Measurements from ENCODE around the gene KCNT2. TPM values are rescaled to one million over a fixed set of nuclear protein-coding genes. Genes with fewer than 3 reads are reported as not detected.
"Not testable (repeated sequence)": the region's sequence is repeated elsewhere in the genome, so short reads cannot be mapped to it uniquely, and the experiment has no call there.

KCNT2 gene
- total RNA-seq, 5 donors from 2014 or later (not counting 1 experiment from before 2014, with no cell fraction given): 0.07 TPM; not detected in 4

DNA sequence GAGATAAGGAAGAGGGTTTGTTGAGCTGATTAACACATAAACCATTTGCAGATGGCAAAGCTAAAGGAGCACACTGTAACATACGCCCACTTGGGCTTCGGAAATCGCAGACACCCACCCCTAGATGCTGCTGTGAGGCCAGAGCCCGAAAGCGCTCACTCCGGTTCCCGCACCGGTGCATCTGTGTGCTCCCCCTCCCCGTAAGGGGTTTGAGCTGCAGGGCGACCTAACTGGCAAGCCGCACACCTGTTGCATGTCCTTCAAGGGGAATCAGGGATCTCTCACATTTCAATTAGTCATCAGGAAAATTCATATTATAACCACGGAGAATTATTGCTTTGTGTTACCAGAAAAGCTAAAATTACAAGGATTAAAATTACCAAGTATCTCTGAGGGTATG is 42.2 kb upstream of the KCNT2 start:
- H3K36me3 ChIP-seq (ENCODE audit: control insufficient read depth in 2 of 2, extremely low read depth in 1 of 2, insufficient read depth in 1 of 2, low read length in 1 of 2): no peaks in the 10 kb centered on the region
- H3K4me3 ChIP-seq (ENCODE audit: control insufficient read depth in 1 of 2, extremely low read depth in 1 of 2, low read length in 1 of 2): no peak overlapping the region
- H3K27me3 Mint-ChIP-seq: peaks cover 0 to 4% of the 10 kb centered on the region in 2 donors
- no peaks in the 10 kb centered on the region for H3K36me3 Mint-ChIP-seq
- ChIA-PET POLR2A (no interaction called here), CTCF (interaction anchor here in 1 of 2 donors (0.9 kb wide), 1 partner anchor 494 kb away, joined by 3 read pairs; no protein-coding TSS in a partner anchor)
- H3K27ac Mint-ChIP-seq: peak overlapping the region in 1 of 2 donors; percentile 34
- DNase-seq: no peak
- H3K4me1 ChIP-seq (ENCODE audit: control insufficient read depth in 1 of 2, extremely low read depth in 1 of 2, insufficient read depth in 2 of 2, low read length in 2 of 2): peaks cover 4 to 9% of the 10 kb centered on the region in 2 experiments
- no peaks in the 10 kb centered on the region for H3K9me3 Mint-ChIP-seq
- H3K27me3 ChIP-seq (replicated peaks in 1 of 2; ENCODE audit: control insufficient read depth in 2 of 2, extremely low read depth in 1 of 2, insufficient read depth in 2 of 2, low read length in 1 of 2): no peaks in the 10 kb centered on the region
- no peak overlapping the region for H3K27ac ChIP-seq (ENCODE audit: low read length)
- WGBS (ENCODE audit: insufficient coverage): 92% methylated on average over 9 of the region's 12 CpGs
- H3K4me3 Mint-ChIP-seq: no peak overlapping the region
- H3K9me3 ChIP-seq: no peaks in the 10 kb centered on the region
- H3K4me1 Mint-ChIP-seq: peaks cover 8 to 31% (median 20%) of the 10 kb centered on the region in 3 donors
- ATAC-seq (replicated peaks in 1 of 4): no peak

DNA sequence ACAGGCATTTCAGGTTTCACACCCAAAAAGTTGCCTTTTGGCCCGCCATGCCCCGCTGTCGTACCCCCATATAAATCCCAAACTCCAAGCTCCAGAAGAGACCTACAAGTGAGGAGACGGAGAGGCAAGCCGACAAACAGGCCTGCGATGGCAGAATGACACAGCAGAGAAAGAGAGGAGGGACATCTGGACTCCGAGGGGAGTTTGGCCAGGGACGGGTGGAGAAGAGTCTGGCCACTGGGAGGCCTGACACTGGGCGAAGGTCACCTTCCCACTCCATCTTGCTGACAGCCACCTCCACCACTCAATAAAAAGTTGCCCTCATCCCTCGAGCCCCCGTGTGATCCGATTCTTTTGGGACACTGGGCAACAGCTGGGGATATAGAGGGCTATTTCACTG is 41.8 kb upstream of the KCNT2 start:
- ChIA-PET POLR2A (no interaction called here), CTCF (interaction anchor here in 1 of 2 donors (0.9 kb wide), 1 partner anchor 494 kb away, joined by 3 read pairs; no protein-coding TSS in a partner anchor)
- Histone ChIP-seq H3K36me3 (ENCODE audit: control insufficient read depth in 2 of 2, extremely low read depth in 1 of 2, insufficient read depth in 1 of 2, low read length in 1 of 2) (no peaks in the 10 kb centered on the region), H3K4me3 (ENCODE audit: control insufficient read depth in 1 of 2, extremely low read depth in 1 of 2, low read length in 1 of 2) (no peak overlapping the region), H3K4me1 (ENCODE audit: control insufficient read depth in 1 of 2, extremely low read depth in 1 of 2, insufficient read depth in 2 of 2, low read length in 2 of 2) (peaks cover 4 to 9% of the 10 kb centered on the region in 2 experiments), H3K27ac (ENCODE audit: low read length) (no peak overlapping the region), H3K9me3 (no peaks in the 10 kb centered on the region), H3K27me3 (replicated peaks in 1 of 2; ENCODE audit: control insufficient read depth in 2 of 2, extremely low read depth in 1 of 2, insufficient read depth in 2 of 2, low read length in 1 of 2) (no peaks in the 10 kb centered on the region)
- 100% methylated on average over 3 of the region's 12 CpGs for WGBS (ENCODE audit: insufficient coverage)
- Mint-ChIP-seq H3K27ac (no peak overlapping the region), H3K4me3 (no peak overlapping the region), H3K9me3 (no peaks in the 10 kb centered on the region), H3K36me3 (no peaks in the 10 kb centered on the region), H3K4me1 (peaks cover 8 to 29% (median 20%) of the 10 kb centered on the region in 3 donors), H3K27me3 (peaks cover 0 to 4% of the 10 kb centered on the region in 2 donors)
- no peak for DNase-seq
- no peak for ATAC-seq (replicated peaks in 1 of 4)

DNA sequence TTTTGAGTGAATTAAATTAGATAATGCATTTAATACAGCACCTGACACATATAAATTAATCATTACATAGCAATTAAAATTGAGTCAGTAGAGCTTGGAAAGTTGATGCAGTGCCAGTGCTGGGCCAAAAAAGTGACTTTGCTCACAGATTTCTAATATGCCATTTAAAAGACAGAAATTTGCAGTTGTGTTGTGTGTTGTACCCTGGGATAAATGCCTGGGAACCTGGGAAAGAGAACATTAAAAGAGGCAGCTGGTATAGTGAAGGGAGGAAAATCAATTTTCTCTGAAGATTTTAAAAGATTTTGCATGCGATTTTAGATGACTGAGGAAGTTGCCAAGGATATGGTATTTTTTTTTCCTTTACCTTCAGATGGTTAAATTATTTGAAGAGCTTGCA is 32.7 kb upstream of the KCNT2 start:
- ChIA-PET POLR2A (no interaction called here), CTCF (no interaction called here)
- no peaks in the 10 kb centered on the region for H3K4me1 ChIP-seq (ENCODE audit: control insufficient read depth in 1 of 2, extremely low read depth in 1 of 2, insufficient read depth in 2 of 2, low read length in 2 of 2)
- Mint-ChIP-seq H3K27ac (no peak overlapping the region), H3K36me3 (no peaks in the 10 kb centered on the region), H3K27me3 (peaks cover 2 to 3% of the 10 kb centered on the region in 2 donors), H3K9me3 (no peaks in the 10 kb centered on the region), H3K4me1 (no peaks in the 10 kb centered on the region), H3K4me3 (no peak overlapping the region)
- H3K27me3 ChIP-seq (replicated peaks in 1 of 2; ENCODE audit: control insufficient read depth in 2 of 2, extremely low read depth in 1 of 2, insufficient read depth in 2 of 2, low read length in 1 of 2): no peaks in the 10 kb centered on the region
- no peak for ATAC-seq (replicated peaks in 1 of 4)
- no peaks in the 10 kb centered on the region for H3K9me3 ChIP-seq
- no peaks in the 10 kb centered on the region for H3K36me3 ChIP-seq (ENCODE audit: control insufficient read depth in 2 of 2, extremely low read depth in 1 of 2, insufficient read depth in 1 of 2, low read length in 1 of 2)
- H3K4me3 ChIP-seq (ENCODE audit: control insufficient read depth in 1 of 2, extremely low read depth in 1 of 2, low read length in 1 of 2): no peak overlapping the region
- H3K27ac ChIP-seq (ENCODE audit: low read length): no peak overlapping the region
- whole genome bisulfite sequencing (ENCODE audit: insufficient coverage): no CpG with 5 or more reads among the region's 1 CpG
- DNase-seq: no peak

DNA sequence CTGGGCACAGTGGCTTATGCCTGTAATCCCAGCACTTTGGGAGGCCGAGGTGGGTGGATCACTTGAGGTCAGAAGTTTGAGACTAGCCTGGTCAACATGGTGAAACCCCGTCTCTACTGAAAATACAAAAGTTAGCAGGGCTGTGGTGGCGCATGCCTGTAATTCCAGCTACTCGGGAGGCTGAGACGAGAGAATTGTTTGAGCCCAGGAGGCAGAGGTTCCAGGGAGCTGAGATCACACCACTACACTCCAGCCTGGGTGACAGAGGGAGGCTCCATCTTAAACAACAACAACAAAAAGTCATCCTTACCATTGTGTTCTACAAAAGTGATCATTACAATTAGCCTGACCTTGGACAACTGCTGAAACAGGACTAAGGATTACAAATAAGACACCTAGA is 31.1 kb upstream of the KCNT2 start:
- H3K27ac ChIP-seq (ENCODE audit: low read length); H3K4me3 Mint-ChIP-seq; H3K27me3 ChIP-seq (replicated peaks in 1 of 2; ENCODE audit: control insufficient read depth in 2 of 2, extremely low read depth in 1 of 2, insufficient read depth in 2 of 2, low read length in 1 of 2); CTCF ChIA-PET; H3K27me3 Mint-ChIP-seq; H3K4me1 ChIP-seq (ENCODE audit: control insufficient read depth in 1 of 2, extremely low read depth in 1 of 2, insufficient read depth in 2 of 2, low read length in 2 of 2); H3K36me3 Mint-ChIP-seq; DNase-seq; POLR2A ChIA-PET; H3K27ac Mint-ChIP-seq; H3K4me1 Mint-ChIP-seq; H3K9me3 Mint-ChIP-seq; H3K4me3 ChIP-seq (ENCODE audit: control insufficient read depth in 1 of 2, extremely low read depth in 1 of 2, low read length in 1 of 2); H3K9me3 ChIP-seq; ATAC-seq (replicated peaks in 1 of 4); H3K36me3 ChIP-seq (ENCODE audit: control insufficient read depth in 2 of 2, extremely low read depth in 1 of 2, insufficient read depth in 1 of 2, low read length in 1 of 2): not testable (repeated sequence)
- WGBS (ENCODE audit: insufficient coverage): 79% methylated on average over 3 of the region's 5 CpGs

DNA sequence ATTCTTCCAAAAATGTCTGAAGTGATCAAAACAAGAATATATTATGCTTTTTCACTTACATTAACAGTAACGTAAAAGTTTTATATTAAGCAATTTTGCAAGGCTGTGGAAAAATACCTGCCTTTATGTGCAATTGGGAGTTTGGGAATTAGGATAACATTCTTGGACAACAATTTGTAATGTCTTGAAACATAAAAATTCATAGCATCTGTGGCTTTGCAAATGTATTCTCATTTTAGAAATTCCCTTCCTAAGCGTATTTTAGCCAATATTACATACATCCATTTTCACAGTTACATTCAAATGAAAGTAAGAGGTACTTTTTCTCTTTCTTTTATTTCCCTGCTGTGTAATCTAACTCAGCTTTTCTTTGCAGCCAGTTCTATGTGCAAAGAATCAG is 30.2 kb upstream of the KCNT2 start:
- DNase-seq (no peak), ATAC-seq (replicated peaks in 1 of 4) (no peak)
- no peak overlapping the region for H3K4me3 ChIP-seq (ENCODE audit: control insufficient read depth in 1 of 2, extremely low read depth in 1 of 2, low read length in 1 of 2)
- POLR2A ChIA-PET: interaction anchor here in 1 of 2 donors (0.6 to 0.7 kb wide), 2 partner anchors 240 to 1638 kb away, joined by 5 to 9 read pairs; no protein-coding TSS in a partner anchor
- no peaks in the 10 kb centered on the region for H3K4me1 ChIP-seq (ENCODE audit: control insufficient read depth in 1 of 2, extremely low read depth in 1 of 2, insufficient read depth in 2 of 2, low read length in 2 of 2)
- Mint-ChIP-seq H3K4me1 (no peaks in the 10 kb centered on the region), H3K4me3 (no peak overlapping the region), H3K27ac (no peak overlapping the region), H3K27me3 (peaks cover 3 to 6% of the 10 kb centered on the region in 2 donors), H3K36me3 (no peaks in the 10 kb centered on the region), H3K9me3 (no peaks in the 10 kb centered on the region)
- no peaks in the 10 kb centered on the region for H3K27me3 ChIP-seq (replicated peaks in 1 of 2; ENCODE audit: control insufficient read depth in 2 of 2, extremely low read depth in 1 of 2, insufficient read depth in 2 of 2, low read length in 1 of 2)
- WGBS (ENCODE audit: insufficient coverage): no CpG with 5 or more reads among the region's 2 CpGs
- no peaks in the 10 kb centered on the region for H3K9me3 ChIP-seq
- H3K36me3 ChIP-seq (ENCODE audit: control insufficient read depth in 2 of 2, extremely low read depth in 1 of 2, insufficient read depth in 1 of 2, low read length in 1 of 2): no peaks in the 10 kb centered on the region
- CTCF ChIA-PET: no interaction called here
- H3K27ac ChIP-seq (ENCODE audit: low read length): no peak overlapping the region

DNA sequence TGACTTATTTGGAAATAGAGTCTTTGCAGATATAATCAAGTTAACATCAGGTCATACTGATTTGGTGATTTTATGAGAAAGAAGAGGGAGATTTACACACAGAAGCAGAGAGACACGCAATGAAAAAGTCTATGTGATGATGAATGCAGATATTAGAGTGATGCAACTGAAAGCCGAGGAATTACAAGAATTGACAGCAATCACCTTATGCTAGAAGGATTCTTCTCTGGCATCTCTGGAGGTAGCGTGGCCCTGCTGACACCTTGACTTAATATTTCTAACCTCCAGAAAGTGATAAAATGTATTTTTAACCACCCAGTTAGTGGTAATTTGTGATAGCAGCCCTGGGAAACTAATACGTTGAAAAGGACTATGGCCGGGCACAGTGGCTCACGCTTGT is 29.4 kb upstream of the KCNT2 start:
- no peaks in the 10 kb centered on the region for H3K27me3 ChIP-seq (replicated peaks in 1 of 2; ENCODE audit: control insufficient read depth in 2 of 2, extremely low read depth in 1 of 2, insufficient read depth in 2 of 2, low read length in 1 of 2)
- H3K4me3 ChIP-seq (ENCODE audit: control insufficient read depth in 1 of 2, extremely low read depth in 1 of 2, low read length in 1 of 2): no peak overlapping the region
- Mint-ChIP-seq H3K27me3 (peaks cover 3 to 6% of the 10 kb centered on the region in 2 donors), H3K4me3 (no peak overlapping the region), H3K36me3 (no peaks in the 10 kb centered on the region), H3K9me3 (no peaks in the 10 kb centered on the region), H3K27ac (no peak overlapping the region), H3K4me1 (no peaks in the 10 kb centered on the region)
- no peaks in the 10 kb centered on the region for H3K9me3 ChIP-seq
- DNase-seq: no peak
- POLR2A ChIA-PET: no interaction called here
- WGBS (ENCODE audit: insufficient coverage): 93% methylated on average over 3 of the region's 6 CpGs
- H3K27ac ChIP-seq (ENCODE audit: low read length): no peak overlapping the region
- CTCF ChIA-PET: interaction anchor here in 1 of 2 donors (0.7 kb wide), 1 partner anchor 17 kb away, joined by 3 read pairs; no protein-coding TSS in a partner anchor
- H3K4me1 ChIP-seq (ENCODE audit: control insufficient read depth in 1 of 2, extremely low read depth in 1 of 2, insufficient read depth in 2 of 2, low read length in 2 of 2): no peaks in the 10 kb centered on the region
- no peaks in the 10 kb centered on the region for H3K36me3 ChIP-seq (ENCODE audit: control insufficient read depth in 2 of 2, extremely low read depth in 1 of 2, insufficient read depth in 1 of 2, low read length in 1 of 2)
- no peak for ATAC-seq (replicated peaks in 1 of 4)

DNA sequence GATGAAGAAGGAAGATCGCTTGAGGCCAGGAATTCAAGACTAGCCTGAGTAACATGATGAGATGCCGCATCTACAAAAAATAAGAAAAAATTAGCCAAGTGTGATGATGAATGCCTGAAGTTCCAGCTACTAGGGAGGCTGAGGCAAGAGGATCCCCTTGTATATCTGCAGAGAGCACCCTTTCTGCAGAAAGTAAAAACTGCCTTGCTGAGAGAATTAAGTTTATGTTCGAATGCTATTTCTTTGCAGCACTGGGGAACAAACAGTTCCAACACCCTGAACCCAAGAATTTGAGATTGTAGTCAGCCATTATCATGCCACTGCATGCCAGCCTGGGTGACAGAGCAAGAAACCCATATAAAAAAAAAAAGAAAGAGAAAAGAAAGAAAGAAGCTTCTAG is 20.6 kb upstream of the KCNT2 start:
- ATAC-seq (replicated peaks in 1 of 4): no peak
- no peak overlapping the region for H3K4me3 Mint-ChIP-seq
- no peaks in the 10 kb centered on the region for H3K9me3 ChIP-seq
- no peak for DNase-seq
- peaks cover 0 to 19% (median 2%) of the 10 kb centered on the region in 3 donors for H3K9me3 Mint-ChIP-seq
- H3K4me3 ChIP-seq (ENCODE audit: control insufficient read depth in 1 of 2, extremely low read depth in 1 of 2, low read length in 1 of 2): no peak overlapping the region
- H3K27me3 Mint-ChIP-seq: no peaks in the 10 kb centered on the region
- no peak overlapping the region for H3K27ac Mint-ChIP-seq
- WGBS (ENCODE audit: insufficient coverage): 100% methylated on average over 2 of the region's 3 CpGs
- no peaks in the 10 kb centered on the region for H3K36me3 Mint-ChIP-seq
- no peak overlapping the region for H3K27ac ChIP-seq (ENCODE audit: low read length)
- no peaks in the 10 kb centered on the region for H3K36me3 ChIP-seq (ENCODE audit: control insufficient read depth in 2 of 2, extremely low read depth in 1 of 2, insufficient read depth in 1 of 2, low read length in 1 of 2)
- no peaks in the 10 kb centered on the region for H3K4me1 Mint-ChIP-seq
- POLR2A ChIA-PET: no interaction called here
- no peaks in the 10 kb centered on the region for H3K27me3 ChIP-seq (replicated peaks in 1 of 2; ENCODE audit: control insufficient read depth in 2 of 2, extremely low read depth in 1 of 2, insufficient read depth in 2 of 2, low read length in 1 of 2)
- no peaks in the 10 kb centered on the region for H3K4me1 ChIP-seq (ENCODE audit: control insufficient read depth in 1 of 2, extremely low read depth in 1 of 2, insufficient read depth in 2 of 2, low read length in 2 of 2)
- CTCF ChIA-PET: no interaction called here

Measured in T-cell (primary cell).